ENCODE results near the gene ZNF813.
"Not testable (repeated sequence)": the region's sequence is repeated elsewhere in the genome, so short reads cannot be mapped to it uniquely, and the experiment has no call there.

DNA sequence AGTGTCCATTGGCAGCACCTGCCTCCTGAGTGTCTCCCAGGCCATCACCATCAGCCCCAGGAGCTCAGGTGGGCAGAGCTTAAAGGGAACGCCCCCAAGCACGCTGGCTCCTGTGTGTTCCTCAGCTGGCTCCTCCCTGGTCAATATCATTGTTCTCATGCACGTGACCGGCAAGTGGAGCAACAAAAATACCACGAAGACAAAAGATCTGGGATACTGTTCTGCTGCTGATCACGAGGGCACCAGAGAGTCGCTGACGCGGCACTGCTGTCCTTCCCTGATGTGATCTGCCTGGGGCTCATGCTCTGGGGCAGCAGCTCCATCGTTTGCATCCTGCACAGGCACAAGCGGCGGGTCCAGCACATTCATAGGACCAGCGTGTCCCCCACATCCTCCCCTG lies 44.5 kb upstream of the ZNF813 start:
- not testable (repeated sequence) for TF ChIP-seq POLR2A, CTCF, EP300 (IDR thresholded peaks at IDR 0.05)
